ENCODE measurements around the gene SLC2A1. TPM values are rescaled to one million over a fixed set of nuclear protein-coding genes. Genes with fewer than 3 reads are reported as not detected.

Gene SLC2A1
- total RNA-seq, 1 experiment from 2014 or later = 327 TPM

GRCh38 chr1:42964044-42964812 is 5.6 kb upstream of the SLC2A1 start:
- Histone ChIP-seq H3K36me3 (ENCODE audit: low read depth) (no peaks in the 10 kb centered on the region), H3K4me3 (peak overlapping the region; percentile 28; the same call in 1 of the 2 replicates), H3K4me1 (replicated peaks; ENCODE audit: insufficient read depth) (peaks cover 89% of the 10 kb centered on the region), H3K79me2 (ENCODE audit: low read depth) (peaks cover 6% of the 10 kb centered on the region; the same call in 1 of the 2 replicates), H3K9me2 (ENCODE audit: insufficient read depth) (no peaks in the 10 kb centered on the region), H3K9me3 (ENCODE audit: insufficient read depth, low read depth) (no peaks in the 10 kb centered on the region), H3K27ac (peak overlapping the region; percentile 78), H3K4me2 (peak overlapping the region; percentile 77), H3F3A (ENCODE audit: insufficient read depth, low read depth) (peaks cover 57% of the 10 kb centered on the region), H3K27me3 (ENCODE audit: insufficient read depth, low read depth) (no peaks in the 10 kb centered on the region), H4K20me1 (ENCODE audit: insufficient read depth) (no peaks in the 10 kb centered on the region), H2AFZ (no peak overlapping the region)
- DNase-seq = peak in 1 of 2 experiments; percentile 54
- POLR2A ChIA-PET (ENCODE audit: unreplicated experiment) = interaction anchor here (0.7 kb wide), 2 partner anchors 20 to 546 kb away, joined by 3 to 7 read pairs; no protein-coding TSS in a partner anchor
- CTCF ChIA-PET = no interaction called here
- intact Hi-C loops (cut with micrococcal nuclease; ENCODE audit: unreplicated experiment) = no loop called here
- no TSS peak for BruUV-seq (replicated peaks)
- no peak for TF ChIP-seq CTCF (conservative IDR thresholded peaks at IDR 0.05)
- TF ChIP-seq EZH2 (IDR thresholded peaks at IDR 0.05; ENCODE audit: low read depth) = no peak

- DNase-seq = peak; percentile 49 to 65
- Histone ChIP-seq H3K4me1 (replicated peaks; ENCODE audit: insufficient read depth) (peaks cover 84% of the 10 kb centered on the region), H3F3A (ENCODE audit: insufficient read depth, low read depth) (peaks cover 55% of the 10 kb centered on the region), H2AFZ (no peak overlapping the region), H3K36me3 (ENCODE audit: low read depth) (no peaks in the 10 kb centered on the region), H3K4me3 (peak overlapping the region; percentile 28; the same call in 1 of the 2 replicates), H3K4me2 (peak overlapping the region; percentile 77), H3K9me2 (ENCODE audit: insufficient read depth) (no peaks in the 10 kb centered on the region), H3K27me3 (ENCODE audit: insufficient read depth, low read depth) (no peaks in the 10 kb centered on the region), H4K20me1 (ENCODE audit: insufficient read depth) (no peaks in the 10 kb centered on the region), H3K79me2 (ENCODE audit: low read depth) (peaks cover 8% of the 10 kb centered on the region; the same call in 1 of the 2 replicates), H3K27ac (peak overlapping the region; percentile 78), H3K9me3 (ENCODE audit: insufficient read depth, low read depth) (no peaks in the 10 kb centered on the region)
- BruUV-seq (replicated peaks) = no TSS peak
- ChIA-PET POLR2A (ENCODE audit: unreplicated experiment) (interaction anchor here (0.7 to 0.8 kb wide), 3 partner anchors 8 to 547 kb away, joined by 3 to 7 read pairs (median 3); no protein-coding TSS in a partner anchor), CTCF (interaction anchor here (1.0 kb wide), 1 partner anchor 110 kb away, joined by 4 read pairs; no protein-coding TSS in a partner anchor)
- TF ChIP-seq EZH2 (IDR thresholded peaks at IDR 0.05; ENCODE audit: low read depth) = no peak
- no peak for TF ChIP-seq CTCF (conservative IDR thresholded peaks at IDR 0.05)
- intact Hi-C loops (cut with micrococcal nuclease; ENCODE audit: unreplicated experiment) = no loop called here
Measured at GRCh38 chr1:42963378-42964043, 4.8 kb upstream of the SLC2A1 start.

- ChIA-PET CTCF (interaction anchor here (0.6 to 1.0 kb wide), 5 partner anchors 8 to 960 kb away, joined by 3 to 8 read pairs (median 4); no protein-coding TSS in a partner anchor), POLR2A (ENCODE audit: unreplicated experiment) (interaction anchor here (0.6 to 1.0 kb wide), 11 partner anchors 9 to 801 kb away, joined by 3 to 36 read pairs (median 6); partner anchors contain the start of gene KDM4A)
- TF ChIP-seq CTCF (conservative IDR thresholded peaks at IDR 0.05) (no peak), EZH2 (IDR thresholded peaks at IDR 0.05; ENCODE audit: low read depth) (no peak)
- DNase-seq = peak in 1 of 2 experiments; percentile 77
- Histone ChIP-seq H3K4me2 (peak overlapping the region; percentile 77), H2AFZ (no peak overlapping the region), H3K79me2 (ENCODE audit: low read depth) (peaks cover 13% of the 10 kb centered on the region), H4K20me1 (ENCODE audit: insufficient read depth) (no peaks in the 10 kb centered on the region), H3K27me3 (ENCODE audit: insufficient read depth, low read depth) (no peaks in the 10 kb centered on the region), H3K4me3 (no peak overlapping the region), H3F3A (ENCODE audit: insufficient read depth, low read depth) (peaks cover 48% of the 10 kb centered on the region), H3K9me3 (ENCODE audit: insufficient read depth, low read depth) (no peaks in the 10 kb centered on the region), H3K36me3 (ENCODE audit: low read depth) (no peaks in the 10 kb centered on the region), H3K27ac (peak overlapping the region; percentile 78), H3K4me1 (replicated peaks; ENCODE audit: insufficient read depth) (peaks cover 77% of the 10 kb centered on the region), H3K9me2 (ENCODE audit: insufficient read depth) (no peaks in the 10 kb centered on the region)
- no TSS peak for BruUV-seq (replicated peaks)
- intact Hi-C loops (cut with micrococcal nuclease; ENCODE audit: unreplicated experiment) = loop anchor here (1.0 kb wide), 1 partner anchor 22 kb away; no protein-coding TSS in a partner anchor
Measured at GRCh38 chr1:42962641-42963377, 4.1 kb upstream of the SLC2A1 start.

Data from PC-9 (cell line).